HG02973 (cell line): ENCODE results near the gene FAM241B.

Experiments used
- ATAC-seq: cut with Tn5 transposase; IDR thresholded peaks from one replicate; pipeline ENCODE4 v1.9.1; 2021; ENCODE audit warnings: moderate library complexity; ENCODE audit not compliant: unreplicated experiment

The FAM241B gene

DNA sequence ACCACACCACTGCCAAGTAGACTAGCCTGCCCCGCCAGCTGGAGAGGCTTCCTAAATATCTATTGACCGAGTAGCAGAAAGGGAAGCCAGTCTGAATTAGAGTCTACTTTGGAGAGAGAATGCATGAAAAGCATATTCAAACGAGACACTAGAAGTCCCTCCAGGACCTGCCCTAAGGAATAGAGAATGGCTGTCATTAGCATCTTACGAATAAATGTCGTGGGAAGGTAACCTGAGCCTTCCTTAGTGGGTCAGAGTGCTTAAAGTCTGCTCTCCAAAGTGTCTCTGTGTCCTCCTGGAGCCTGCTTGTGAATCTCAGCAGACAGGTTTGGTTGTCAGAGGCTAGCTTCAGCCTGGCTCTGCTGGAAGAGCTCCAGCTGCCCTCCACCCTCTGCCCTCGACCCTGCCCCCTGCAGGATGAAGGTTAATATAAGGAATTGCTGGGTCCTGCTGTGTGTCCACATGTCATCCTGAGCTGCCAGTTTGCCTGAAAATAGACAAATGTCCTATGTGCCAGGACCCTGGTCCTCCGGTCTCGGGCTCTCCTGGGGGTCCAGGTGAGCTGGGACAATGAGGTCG lies 33.4 kb downstream of the FAM241B start:
- no peak for ATAC-seq

DNA sequence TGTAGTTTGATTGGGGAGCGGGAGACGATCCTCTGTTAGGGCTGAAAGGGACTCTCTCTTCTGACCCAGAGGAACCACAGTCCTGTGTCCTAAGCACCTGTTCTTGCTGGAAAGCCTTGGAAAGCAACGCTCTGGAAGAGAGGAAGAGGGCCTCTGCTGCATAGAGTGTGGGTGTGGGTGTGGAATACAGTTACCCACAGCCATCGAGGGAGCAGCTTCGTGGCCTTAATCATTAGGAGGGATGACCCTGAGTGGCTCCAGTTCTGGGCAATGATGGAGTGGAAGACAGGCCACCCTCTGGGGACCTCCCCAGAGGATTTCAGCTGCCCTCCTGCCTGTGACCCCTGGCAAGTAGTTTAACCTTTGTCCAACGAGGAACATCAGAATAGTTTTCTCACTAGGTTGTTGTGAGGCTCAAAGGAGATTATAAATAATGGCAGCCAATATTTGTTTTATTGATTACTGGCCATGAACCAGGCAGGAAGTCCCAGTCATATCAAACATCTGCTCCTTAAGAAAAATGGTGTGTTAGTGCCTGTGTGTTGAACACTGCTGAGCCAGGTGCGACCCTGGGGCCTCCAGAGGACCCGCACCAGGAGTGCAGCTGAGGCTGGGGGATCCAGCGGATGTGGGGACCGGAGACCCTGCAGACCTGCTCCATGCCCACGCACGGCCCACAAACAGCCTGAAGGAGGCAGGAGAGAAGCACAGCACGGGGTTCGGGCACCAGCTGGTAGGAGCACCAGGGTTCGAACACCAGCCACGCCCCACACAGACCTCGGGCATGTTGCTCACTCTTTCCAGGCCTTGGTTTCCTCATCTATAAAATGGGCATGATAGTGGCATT lies 35.6 kb downstream of the FAM241B start:
- ATAC-seq, result no peak

DNA sequence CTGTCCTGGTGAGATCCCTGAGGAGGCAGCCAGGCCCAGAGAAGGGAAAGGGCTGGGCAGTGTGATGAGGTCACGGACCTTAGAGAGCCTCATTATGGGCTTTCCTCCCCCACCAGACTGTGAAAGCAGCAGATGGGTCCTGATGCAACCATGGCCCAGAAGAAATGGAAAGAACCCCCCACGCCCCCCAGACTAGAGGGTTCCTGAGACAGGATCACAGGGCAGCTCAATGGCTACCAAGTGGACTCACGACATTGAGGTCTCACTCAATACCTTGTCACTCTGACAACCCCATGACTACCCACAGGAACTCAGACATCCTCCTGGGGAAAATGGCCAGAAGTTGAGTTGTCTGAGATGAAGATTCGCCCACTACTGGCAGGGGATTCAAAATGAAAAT lies 36.7 kb downstream of the FAM241B start:
- no peak for ATAC-seq

- no peak for ATAC-seq
Observed at GRCh38 chr10:69668721-69669120, 38.7 kb downstream of the FAM241B start.

DNA sequence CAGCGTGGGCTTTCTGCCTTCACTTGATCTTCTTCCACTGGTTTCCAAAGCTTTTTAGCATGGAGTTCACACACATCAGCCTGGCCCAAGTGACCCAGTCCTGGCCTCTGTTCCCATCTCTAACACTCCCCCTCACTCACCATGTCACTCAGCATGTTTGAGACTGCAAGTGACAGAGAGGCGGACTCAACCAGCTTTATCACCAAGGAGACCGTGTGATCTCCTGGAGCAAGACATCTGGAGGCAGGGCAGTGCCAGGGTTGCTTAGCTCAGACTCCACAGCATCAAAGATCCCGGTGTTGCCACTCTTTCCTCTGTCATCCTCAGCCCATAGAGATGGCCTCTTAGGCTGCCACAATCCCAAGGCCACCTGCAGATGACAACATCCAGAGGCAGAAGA lies 39.4 kb downstream of the FAM241B start:
- ATAC-seq, result no peak

DNA sequence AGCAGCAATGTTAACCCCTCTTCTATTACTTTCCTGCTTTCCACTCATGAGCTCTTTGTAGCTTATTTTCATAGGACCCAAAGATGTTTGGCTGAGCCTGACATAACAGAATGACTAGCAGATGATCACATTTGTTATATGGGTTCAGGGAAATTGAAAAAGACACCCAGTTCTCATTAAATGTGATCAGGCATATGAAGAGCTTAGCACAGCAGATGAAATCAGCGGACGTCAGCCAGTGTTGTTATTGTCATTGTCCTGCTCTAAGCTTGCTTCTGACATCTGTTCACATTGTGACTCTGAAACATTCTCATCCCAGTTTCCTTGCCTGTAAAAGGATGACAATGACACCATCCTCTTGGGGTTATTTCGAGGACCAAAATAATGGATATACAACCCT lies 43.5 kb downstream of the FAM241B start:
- ATAC-seq, result no peak

- no peak for ATAC-seq
Observed at GRCh38 chr10:69674786-69675185, 44.7 kb downstream of the FAM241B start.

DNA sequence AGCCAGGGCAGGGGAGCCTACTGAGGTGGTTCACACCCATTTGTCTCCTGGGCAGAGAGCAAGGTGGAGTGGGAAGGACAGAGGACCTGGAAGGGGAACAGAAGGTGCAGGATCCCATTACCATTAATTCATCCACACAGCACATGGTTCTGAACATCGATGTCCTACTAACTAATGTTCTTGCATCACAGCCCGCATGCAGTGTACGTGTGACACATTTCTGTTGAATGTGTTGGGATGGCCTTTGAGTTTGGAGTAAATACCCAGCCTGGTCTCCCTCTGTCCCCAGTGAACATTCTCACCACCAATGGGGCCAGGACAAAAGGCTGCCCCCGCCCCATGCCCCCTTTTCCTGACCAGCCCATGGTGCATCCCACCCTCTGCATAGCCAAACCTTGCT lies 46.3 kb downstream of the FAM241B start:
- ATAC-seq, result no peak

- no peak for ATAC-seq
Observed at GRCh38 chr10:69677985-69678654, 48.1 kb downstream of the FAM241B start.

DNA sequence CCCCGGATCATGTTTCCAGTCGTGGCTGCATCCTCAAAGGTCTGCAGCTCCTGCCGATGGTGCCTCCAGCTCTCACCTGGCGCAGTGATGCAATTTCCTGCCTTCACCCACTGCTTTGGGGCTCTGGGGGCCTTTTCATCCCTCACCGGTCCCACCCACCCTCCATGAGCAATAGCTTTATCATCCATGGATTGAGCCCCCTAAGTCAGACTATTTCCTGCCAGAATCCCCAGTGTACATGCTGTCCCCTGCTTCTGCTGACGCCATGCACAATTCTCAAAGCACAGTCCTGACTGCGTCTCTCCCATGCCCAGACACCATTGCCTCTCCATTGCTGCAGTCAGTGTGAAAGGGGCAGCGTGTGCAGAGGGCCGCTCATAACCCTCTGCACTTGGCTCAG lies 49.7 kb downstream of the FAM241B start:
- ATAC-seq, result no peak

DNA sequence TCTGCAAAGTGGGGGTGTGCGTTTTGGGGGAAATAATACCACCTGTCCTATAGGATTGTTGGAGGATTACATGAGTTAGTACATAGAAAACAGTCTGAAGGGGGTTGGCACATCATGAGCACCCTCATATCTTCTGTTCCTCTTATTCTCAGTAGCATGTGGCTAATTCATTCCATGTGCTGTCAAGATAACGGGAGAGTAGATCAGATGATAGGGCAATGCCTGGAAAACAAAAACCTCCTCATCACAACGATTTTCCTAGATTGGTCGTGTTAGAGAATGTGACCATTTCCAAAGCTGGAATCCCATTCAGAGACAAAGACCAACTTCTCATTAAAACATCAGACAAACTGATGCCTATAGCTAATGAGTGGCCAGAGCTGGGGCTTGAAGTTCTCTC lies 50.6 kb downstream of the FAM241B start:
- no peak for ATAC-seq

GRCh38 chr10:69681436-69681835 lies 51.4 kb downstream of the FAM241B start:
- no peak for ATAC-seq

DNA sequence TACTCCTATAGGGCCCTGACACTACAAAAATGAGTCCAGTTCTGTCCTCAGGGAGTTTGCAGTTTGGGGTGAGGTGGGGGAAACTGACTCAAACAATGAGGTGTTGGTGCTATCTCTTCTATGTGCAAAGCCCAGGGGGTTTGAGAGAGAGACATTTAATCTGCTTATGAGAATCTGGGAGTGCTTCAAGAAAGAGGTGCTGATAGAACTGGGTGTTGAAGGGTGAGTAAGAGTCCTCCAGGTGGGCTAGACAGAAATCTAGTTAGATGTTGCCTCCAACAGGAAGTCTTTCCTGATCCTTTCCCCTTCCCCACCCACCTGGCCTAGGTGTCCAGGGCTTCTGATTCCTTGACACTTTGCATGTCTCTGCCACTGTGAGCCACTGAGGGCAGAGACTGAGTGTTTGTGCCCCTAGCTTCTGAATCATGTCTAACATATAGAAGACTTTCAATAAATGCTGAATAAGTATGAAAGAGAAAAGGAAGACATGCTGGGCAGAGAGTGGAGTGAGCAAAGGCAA lies 53.0 kb downstream of the FAM241B start:
- no peak for ATAC-seq
